UCSD-AML1 (cell line): ENCODE results near the gene CFL1.

Experiments
- DNase-seq: peaks from one replicate; lab custom pipeline; 2025; ENCODE audit not compliant: unreplicated experiment; lab: John Stamatoyannopoulos, UW

The CFL1 gene

GRCh38 chr11:65870706-65871681 is 13.0 kb upstream of the CFL1 start:
- DNase-seq: peak; percentile 72

- DNase-seq: no peak
Observed at GRCh38 chr11:65870307-65870658, 12.3 kb upstream of the CFL1 start.

GRCh38 chr11:65869643-65870306 is 11.8 kb upstream of the CFL1 start:
- DNase-seq: no peak

GRCh38 chr11:65868907-65869306 is 10.9 kb upstream of the CFL1 start:
- DNase-seq: no peak

- DNase-seq: no peak
Observed at GRCh38 chr11:65868076-65868667, 10.2 kb upstream of the CFL1 start.

- no peak for DNase-seq
Observed at GRCh38 chr11:65867284-65868071, 9.5 kb upstream of the CFL1 start.

- DNase-seq: no peak
Observed at GRCh38 chr11:65866509-65867283, 8.7 kb upstream of the CFL1 start.

GRCh38 chr11:65865550-65866172 is 7.7 kb upstream of the CFL1 start:
- no peak for DNase-seq

- DNase-seq: no peak
Observed at GRCh38 chr11:65864706-65865471, 6.9 kb upstream of the CFL1 start.

GRCh38 chr11:65863889-65864705 is 6.1 kb upstream of the CFL1 start:
- no peak for DNase-seq

GRCh38 chr11:65862941-65863888 is 5.2 kb upstream of the CFL1 start:
- no peak for DNase-seq

- DNase-seq: no peak
Observed at GRCh38 chr11:65862191-65862735, 4.3 kb upstream of the CFL1 start.

- DNase-seq: no peak
Observed at GRCh38 chr11:65861533-65862183, 3.7 kb upstream of the CFL1 start.

- DNase-seq: no peak
Observed at GRCh38 chr11:65861165-65861505, 3.2 kb upstream of the CFL1 start.

- DNase-seq: peak; percentile 96
Observed at GRCh38 chr11:65860278-65861164, 2.5 kb upstream of the CFL1 start, which contains the start of gene MUS81. MUS81 (plus strand) TSS chr11:65860433; CDS start chr11:65860754, 321 bp downstream.
